Gastrocnemius medialis (tissue), 4 donors: ENCODE results near the gene NCK2.

ENCODE experiments used
- CTCF ChIP-seq, 5 experiments: fragments of 450-650 bp in 3 of 5; fragments of 200-600 bp in 2 of 5; sonication (generic) in 2 of 5; IDR thresholded peaks in 4 of 5; conservative IDR thresholded peaks in 1 of 5; 1 replicate in 4 of 5; 2 replicates in 1 of 5; pipeline ENCODE4 v1.5.1; 2016 to 2019; ENCODE audit warnings: antibody characterized with exemption in 5 of 5, mild to moderate bottlenecking in 3 of 5, moderate library complexity in 3 of 5
- POLR2A ChIP-seq, 2 donors: fragments of 450-650 bp; IDR thresholded peaks; one replicate each; pipeline ENCODE4 v1.6.1; 2017; ENCODE audit warnings: antibody characterized with exemption in 2 of 2, mild to moderate bottlenecking in 2 of 2, moderate library complexity in 2 of 2

- TF ChIP-seq CTCF (IDR thresholded peaks at IDR 0.05 in 4 of 5, conservative IDR thresholded peaks at IDR 0.05 in 1 of 5) (no peak), POLR2A (IDR thresholded peaks at IDR 0.05) (no peak)
Measured at GRCh38 chr2:105796131-105796638, 51.5 kb downstream of the NCK2 start.
